Measurements from ENCODE around the gene ASPSCR1.
"Not testable (repeated sequence)": the region's sequence is repeated elsewhere in the genome, so short reads cannot be mapped to it uniquely, and the experiment has no call there.

The ASPSCR1 gene

DNA sequence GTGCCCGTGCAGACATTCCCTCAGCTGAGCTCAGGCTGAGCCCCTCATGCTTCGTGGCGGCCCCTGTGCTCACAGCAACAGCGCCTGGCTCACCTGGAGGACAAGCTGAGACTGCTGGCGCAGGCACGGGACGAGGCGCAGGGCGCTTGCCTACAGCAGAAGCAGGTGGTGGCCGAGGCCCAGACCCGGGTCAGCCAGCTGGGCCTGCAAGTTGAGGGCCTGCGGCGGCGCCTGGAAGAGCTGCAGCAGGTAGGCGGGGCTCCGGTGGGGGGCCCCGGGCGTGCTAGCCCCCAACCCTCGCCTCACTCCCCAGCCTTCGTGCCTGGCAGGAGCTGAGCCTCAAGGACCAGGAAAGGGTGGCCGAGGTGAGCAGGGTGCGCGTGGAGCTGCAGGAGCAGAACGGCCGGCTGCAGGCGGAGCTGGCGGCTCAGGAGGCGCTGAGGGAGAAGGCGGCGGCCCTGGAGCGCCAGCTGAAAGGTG is 52.6 kb downstream of the ASPSCR1 start:
- in situ Hi-C loops (cut with HindIII; ENCODE audit: low pct_ligation_motif_present, low pct_unique_long_range_greater_than_20kb, low sequenced_read_pairs): no loop called here

DNA sequence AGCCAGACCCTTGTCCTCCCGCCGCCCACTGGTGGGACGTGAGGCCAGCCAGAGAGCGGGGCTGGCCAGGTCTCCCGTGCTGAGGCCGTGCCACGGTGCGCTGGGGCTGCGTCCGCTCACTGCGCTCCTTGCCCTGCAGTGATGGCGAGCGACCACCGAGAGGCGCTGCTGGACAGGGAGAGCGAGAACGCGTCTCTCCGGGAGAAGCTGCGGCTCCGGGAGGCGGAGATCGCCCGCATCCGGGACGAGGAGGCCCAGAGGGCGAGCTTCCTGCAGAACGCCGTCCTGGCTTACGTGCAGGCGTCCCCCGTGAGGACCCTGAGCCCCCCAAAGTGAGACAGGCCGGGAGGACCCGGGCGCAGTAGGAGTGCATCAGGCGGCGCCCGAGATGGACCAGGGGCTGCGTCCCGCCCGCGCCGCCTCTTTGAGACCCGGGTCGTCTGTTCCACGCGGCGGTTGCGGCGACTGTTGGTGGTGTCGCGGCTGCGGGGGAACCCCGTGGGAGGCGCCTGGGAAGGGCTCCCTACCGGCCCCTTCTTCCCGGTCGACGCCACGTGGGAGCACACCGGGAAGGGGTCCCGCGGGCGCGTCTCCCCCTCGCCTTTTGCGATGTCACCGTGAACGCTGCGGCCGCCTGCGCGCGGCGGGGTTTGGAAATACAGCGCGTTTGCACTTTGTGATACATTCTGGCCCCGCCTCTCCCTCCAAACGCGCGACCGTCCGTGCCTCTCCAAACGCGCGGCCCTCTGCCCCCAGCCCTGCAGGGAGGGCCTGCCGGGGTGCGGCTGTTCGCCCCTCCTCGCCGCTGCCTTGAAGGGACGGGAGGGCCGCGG is 53.3 kb downstream of the ASPSCR1 start:
- in situ Hi-C loops (cut with HindIII; ENCODE audit: low pct_ligation_motif_present, low pct_unique_long_range_greater_than_20kb, low sequenced_read_pairs): no loop called here
- DNase-seq: peak; percentile 89

More for the DNA sequence above, 52.6 kb downstream of the ASPSCR1 start:
- DNase-seq: no peak

DNA sequence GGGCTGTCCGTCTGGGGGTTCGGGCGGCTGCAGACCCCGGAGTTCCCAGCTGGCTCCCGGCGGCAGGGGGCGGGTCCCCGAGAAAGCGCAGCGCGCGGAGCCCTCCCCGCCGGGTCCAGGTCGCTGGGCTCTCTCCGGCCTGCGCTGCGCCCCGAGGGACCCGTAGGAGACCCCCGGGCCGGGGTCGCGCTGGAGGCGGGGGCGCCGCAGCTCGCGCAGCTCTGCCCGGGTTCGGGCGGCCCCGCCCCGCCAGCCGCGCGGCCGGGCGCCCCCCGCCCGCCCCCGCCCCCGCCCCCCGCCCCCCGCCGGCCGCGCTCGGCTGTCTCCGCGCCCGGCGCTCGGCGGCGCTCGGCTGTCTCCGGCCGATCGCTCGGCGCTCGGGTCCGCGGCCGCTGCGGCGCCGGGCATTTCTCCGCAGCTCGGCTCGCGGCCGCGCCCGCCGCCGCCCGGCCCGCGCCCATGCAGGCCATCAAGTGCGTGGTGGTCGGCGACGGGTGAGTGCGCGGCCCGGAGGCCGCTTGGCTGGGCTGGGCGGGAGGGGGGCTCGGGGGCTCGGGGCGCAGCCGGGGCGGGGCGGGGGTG is 54.0 kb downstream of the ASPSCR1 start, which contains the start of gene RAC3:
Gene RAC3 (plus strand): TSS at position 376 of the 582 bp plus-strand sequence. CDS start 84 bp downstream, at position 460.
- DNase-seq: peak; percentile 54
- in situ Hi-C loops (cut with HindIII; ENCODE audit: low pct_ligation_motif_present, low pct_unique_long_range_greater_than_20kb, low sequenced_read_pairs): no loop called here

DNA sequence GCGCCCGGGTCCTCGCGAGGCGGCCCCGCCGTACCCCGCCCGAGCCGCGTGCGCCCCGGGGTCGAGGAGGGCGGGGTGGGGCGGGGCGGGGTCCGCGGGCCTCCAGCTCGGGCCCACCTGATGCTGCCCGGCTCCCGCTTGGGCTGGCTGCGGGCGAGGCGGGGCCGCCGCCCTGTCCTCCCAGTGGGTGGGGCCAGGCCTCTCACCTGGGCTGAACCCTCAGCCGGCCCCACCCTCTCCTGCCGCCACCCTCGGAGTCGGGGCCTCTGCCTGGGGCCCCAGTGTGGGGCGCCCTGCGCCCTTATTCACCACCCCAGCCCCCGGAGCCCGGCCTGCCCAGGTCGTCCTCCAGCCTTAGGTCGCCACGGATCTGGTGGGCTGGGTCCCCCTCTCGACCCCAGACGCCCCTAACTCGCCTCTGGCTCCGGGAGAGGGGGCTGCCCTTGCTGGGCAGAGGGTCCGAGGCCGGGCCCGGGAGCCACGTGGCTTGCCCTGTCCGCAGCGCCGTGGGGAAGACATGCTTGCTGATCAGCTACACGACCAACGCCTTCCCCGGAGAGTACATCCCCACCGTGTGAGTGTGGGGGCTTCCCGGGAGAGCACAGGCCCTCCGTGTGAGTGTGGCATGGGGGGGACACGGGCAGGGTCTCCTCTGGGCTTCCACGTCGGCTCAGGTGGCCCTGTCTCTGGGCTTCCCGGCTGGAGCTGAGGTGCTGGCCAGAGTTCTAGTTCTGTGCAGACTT is 54.6 kb downstream of the ASPSCR1 start:
- no peak for DNase-seq
- in situ Hi-C loops (cut with HindIII; ENCODE audit: low pct_ligation_motif_present, low pct_unique_long_range_greater_than_20kb, low sequenced_read_pairs): no loop called here

DNA sequence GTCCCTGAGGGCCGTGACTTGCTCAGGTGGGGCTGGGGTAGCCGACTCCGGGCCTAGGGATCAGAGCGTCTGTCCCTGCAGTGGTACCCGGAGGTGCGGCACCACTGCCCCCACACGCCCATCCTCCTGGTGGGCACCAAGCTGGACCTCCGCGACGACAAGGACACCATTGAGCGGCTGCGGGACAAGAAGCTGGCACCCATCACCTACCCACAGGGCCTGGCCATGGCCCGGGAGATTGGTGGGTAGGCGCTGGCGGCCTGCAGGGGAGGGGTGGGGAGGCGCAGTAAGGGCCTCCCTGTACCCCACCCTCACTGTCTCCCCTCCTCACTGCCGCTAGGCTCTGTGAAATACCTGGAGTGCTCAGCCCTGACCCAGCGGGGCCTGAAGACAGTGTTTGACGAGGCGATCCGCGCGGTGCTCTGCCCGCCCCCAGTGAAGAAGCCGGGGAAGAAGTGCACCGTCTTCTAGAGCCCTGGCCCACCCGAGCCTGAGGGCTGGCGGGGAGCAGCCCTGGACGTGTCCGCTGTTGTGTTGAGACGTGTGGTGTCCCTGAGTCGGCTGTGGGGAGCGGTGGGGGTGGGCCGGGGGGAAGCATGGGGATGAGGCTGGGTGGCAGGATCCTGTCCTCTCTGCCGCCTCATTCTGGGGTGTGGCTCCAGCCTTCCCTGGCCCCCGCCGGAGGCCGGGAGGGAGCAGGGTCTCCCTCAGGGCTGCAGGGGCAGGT is 56.1 kb downstream of the ASPSCR1 start:
- in situ Hi-C loops (cut with HindIII; ENCODE audit: low pct_ligation_motif_present, low pct_unique_long_range_greater_than_20kb, low sequenced_read_pairs): no loop called here
- DNase-seq: no peak

DNA sequence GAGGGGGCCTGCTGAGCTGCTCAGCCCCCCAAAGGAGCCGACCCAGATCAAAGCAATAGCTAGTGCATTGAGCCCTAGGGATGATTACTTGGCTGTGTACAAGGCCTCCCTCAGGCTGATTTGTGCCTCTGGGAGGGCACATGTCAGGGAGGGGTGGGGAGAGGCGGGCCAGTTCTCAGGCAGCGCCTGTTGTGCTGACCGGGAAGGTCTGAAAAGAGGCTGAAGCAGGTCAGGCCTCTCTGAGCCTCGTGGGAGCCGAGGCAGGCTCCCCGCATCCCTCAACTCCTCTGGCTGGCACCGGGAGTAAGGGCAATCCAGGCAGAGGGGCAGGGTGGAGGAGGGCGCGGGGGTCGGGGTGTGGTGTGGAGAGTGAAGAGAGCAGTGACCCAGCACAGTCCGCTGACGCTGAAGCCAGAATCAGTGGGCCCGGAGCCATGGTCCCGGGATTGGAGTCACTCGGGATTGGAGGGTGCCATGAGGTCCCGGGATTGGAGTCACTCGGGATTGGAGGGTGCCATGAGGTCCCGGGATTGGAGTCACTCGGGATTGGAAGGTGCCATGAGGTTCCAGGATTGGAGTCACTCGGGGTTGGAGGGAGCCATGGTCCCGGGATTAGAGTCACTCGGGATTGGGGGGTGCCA is 57.1 kb downstream of the ASPSCR1 start:
- in situ Hi-C loops (cut with HindIII; ENCODE audit: low pct_ligation_motif_present, low pct_unique_long_range_greater_than_20kb, low sequenced_read_pairs): no loop called here
- no peak for DNase-seq

DNA sequence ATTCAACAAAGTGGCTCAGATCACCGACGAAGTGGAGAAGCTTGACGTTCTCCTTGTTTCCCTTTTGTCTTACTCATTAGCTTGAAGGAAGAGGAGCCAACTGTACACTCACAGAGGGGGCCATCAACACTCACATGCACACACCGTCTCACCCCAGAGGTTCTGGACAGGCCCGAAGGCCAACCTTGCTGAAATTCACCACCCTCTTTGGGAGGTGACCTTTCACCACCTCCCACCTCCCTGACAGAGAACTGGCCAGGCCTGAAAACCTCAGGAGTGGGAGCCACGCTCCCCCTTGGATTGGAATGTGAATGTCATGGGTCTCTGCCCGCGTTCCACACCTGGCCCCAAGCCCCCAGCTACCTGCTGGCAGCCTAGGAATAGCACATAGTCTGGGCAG is 58.1 kb downstream of the ASPSCR1 start:
- in situ Hi-C loops (cut with HindIII; ENCODE audit: low pct_ligation_motif_present, low pct_unique_long_range_greater_than_20kb, low sequenced_read_pairs): no loop called here
- no peak for DNase-seq

DNA sequence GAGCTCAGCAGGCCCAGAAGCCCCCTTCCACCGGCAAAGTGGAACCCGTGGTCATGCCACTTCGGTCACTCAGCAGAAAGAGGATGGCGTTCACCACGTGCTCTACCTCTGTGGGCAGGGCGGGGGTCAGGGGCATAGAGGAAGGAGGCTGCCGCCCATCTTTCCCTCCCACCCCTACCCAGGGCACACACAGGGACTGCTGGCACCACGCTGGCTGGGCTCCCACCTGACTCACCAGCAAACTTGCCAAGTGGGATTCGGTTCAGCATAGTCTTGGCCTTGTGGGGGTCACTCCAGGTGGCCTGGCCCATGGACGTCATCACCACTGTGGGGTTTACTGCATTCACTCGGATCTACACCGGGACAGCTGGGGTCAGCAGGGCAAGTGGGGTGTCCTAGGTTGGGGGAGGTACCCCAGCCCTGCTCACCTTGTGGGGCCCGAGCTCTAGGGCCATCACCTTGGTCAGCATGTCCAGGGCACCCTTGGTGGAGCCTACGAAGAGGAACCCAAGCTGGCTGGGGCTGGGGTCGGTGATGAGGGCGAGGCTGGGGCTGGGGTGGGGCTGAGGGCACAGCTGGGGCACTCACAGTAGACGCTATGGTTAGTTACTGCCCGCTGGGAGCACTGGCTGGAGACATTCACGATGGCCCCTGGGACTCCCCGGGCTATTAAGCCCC is 58.7 kb downstream of the ASPSCR1 start:
- in situ Hi-C loops (cut with HindIII; ENCODE audit: low pct_ligation_motif_present, low pct_unique_long_range_greater_than_20kb, low sequenced_read_pairs): no loop called here
- DNase-seq: no peak

DNA sequence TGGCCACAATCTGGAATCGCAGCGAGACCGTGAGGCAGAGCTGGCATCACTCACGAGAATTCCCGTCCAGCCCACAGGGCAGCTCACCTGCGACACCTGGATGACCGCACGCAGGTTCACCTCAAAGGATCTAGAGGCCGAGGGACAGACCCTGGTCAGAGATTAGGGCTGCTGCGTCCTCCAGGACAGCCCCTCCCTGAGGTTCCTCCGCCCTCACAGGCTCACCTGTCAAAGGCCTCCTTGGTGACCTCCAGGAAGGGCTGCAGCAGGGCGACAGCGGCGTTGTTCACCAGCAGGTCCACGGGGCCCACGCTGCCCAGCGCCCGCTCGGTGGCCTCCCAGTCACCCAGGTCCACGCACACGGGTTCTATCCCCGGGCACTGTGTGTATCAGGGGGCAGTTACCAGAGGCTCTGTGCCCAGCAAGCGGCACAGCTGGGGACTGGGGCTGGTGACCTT is 59.2 kb downstream of the ASPSCR1 start:
- DNase-seq: no peak
- in situ Hi-C loops (cut with HindIII; ENCODE audit: low pct_ligation_motif_present, low pct_unique_long_range_greater_than_20kb, low sequenced_read_pairs): no loop called here

DNA sequence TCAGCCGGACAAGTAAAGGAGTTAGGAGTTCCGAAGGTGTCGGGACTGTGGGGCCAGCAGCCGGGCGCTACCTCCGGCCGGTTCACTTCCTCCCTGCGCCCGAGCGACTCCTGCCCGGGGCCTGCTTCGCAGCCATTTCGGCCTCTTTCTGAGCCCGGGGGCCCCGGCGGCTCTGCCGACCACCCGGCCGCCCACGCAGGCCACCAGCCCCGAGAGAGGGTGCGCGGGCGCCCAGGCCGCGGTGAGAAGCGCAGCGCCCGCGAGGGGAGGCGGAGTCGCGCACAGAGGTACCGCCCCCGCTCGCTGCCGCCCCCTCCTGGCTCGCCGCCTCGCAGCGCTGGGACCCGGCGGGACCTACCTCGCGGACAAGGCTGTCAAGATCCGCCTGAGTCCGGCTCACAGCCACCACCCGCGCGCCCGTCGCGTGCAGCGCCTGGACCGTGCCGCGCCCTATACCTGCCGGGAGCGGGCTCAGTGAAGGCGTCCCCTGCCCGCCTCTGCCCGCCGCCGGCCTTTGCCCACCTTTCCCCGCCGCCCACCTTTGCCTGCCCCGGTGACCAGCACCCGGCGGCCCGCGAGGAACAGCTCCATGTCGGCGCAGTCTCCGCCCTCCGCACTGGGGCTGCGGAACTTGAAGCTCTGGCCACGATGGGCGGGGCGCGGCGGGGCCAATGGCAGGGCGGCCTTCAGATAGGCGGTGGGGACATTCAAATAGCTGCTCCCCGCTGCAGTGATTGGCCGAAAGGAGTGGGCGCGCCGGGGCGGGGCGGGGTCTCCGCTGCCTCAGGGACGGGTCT is 59.9 kb downstream of the ASPSCR1 start, which contains the start of gene DCXR:
Gene DCXR (minus strand): TSS at position 606 of the 797 bp plus-strand sequence. CDS start 15 bp downstream, at position 591.
- in situ Hi-C loops (cut with HindIII; ENCODE audit: low pct_ligation_motif_present, low pct_unique_long_range_greater_than_20kb, low sequenced_read_pairs): no loop called here
- peak; percentile 97 for DNase-seq

DNA sequence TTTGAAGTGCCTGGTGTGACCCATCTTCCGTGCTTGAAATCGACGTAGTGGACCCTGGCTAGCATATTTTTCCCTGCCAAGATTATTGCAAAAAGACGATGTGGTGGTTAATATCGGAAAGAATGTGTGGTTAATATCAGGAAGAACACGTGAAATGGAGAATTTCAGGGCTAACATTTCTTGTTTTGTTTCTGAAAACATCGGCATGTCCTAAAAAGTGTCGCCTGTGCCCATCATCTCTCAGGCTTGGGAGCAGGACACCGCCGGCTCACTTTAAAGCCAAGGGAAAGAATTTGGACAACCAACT is 60.4 kb downstream of the ASPSCR1 start:
- in situ Hi-C loops (cut with HindIII; ENCODE audit: low pct_ligation_motif_present, low pct_unique_long_range_greater_than_20kb, low sequenced_read_pairs): no loop called here
- DNase-seq: no peak

DNA sequence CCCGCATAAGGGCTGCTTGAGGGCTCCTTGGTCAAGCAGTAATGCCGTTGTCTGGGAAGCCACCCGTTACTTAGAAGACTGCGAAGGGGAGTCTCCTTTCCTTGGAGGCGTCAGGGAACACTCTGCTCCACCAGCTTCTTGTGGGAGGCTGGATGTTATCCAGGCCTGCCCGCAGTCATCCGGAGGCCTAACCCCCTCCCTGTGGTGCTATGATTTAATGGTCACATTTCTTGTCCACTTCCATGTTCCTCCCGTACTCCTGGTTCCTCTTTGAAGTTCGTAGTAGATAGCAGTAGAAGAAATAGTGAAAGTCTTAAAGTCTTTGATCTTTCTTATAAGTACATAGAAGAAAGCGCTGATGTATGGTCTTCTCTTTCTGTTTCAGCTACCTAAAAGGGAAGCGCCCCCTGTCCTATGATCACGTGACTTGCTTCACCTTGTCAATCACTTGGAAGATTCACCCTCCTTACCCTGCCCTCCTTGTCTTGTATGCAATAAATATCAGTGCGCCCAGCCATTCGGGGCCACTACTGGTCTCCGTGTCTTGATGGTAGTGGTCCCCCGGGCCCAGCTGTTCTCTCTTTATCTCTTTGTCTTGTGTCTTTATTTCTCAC is 61.5 kb downstream of the ASPSCR1 start:
- in situ Hi-C loops (cut with HindIII; ENCODE audit: low pct_ligation_motif_present, low pct_unique_long_range_greater_than_20kb, low sequenced_read_pairs): not testable (repeated sequence)

DNA sequence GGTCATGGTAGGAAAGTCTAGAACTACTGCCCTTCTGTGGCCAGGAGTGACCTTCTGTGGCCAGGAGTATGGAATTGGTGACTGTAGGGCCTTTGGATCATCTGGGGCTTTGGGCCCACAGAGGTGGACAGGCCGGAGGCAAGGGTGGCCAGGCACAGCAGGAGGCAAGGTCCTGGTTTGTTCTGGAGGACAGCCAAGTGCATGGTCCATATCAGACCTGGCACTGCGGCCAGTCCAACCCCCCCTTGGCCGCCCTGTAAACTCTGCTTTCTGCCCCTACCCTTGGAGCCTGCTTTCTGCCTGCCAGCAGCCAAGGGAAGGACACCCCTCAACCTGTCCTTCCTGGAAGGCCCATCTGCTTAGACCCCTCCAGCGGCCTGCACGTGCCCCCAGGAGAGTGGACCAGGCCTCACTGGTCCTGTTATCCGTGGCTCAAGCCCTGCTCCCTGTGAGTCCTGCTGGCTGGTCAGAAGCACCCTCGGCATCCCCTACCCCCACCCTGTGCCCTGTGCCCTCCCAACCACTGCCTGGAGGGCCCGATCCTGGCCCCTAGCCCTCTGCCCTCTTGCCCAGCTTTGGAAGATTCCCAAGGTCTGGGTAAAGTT is 62.4 kb downstream of the ASPSCR1 start:
- no peak for DNase-seq
- in situ Hi-C loops (cut with HindIII; ENCODE audit: low pct_ligation_motif_present, low pct_unique_long_range_greater_than_20kb, low sequenced_read_pairs): no loop called here

More for the DNA sequence above, 61.5 kb downstream of the ASPSCR1 start:
- not testable (repeated sequence) for DNase-seq

DNA sequence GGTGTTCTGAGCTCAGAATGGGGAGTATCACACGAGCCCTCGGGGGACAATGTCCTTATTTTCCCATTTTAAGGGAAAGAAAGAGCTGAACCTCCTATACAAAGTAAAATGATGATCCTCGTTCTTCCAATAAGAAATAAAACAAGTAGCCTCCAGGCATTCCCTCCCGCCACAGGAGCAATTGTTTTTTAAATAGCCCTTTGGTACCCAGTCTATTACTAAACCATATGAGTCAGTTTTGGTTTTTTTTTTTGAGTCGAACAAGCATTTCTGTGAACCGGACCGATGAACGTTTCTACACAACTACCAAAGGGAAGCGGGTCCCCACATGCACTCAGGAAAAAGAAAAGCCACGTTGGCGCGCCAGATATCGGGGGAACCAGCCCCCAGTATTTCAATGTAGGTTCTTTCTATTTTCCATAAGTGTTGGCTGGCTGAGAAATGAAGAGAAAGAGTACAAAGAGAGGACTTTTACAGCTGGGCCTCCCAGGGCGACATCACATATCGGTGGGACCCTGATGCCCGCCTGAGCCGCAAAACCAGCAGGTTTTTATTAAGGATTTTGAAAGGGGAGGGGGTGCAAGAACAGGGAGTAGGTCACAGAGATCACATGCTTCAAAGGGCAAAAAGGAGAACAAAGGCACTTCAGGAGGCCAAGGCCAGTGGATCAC is 63.9 kb downstream of the ASPSCR1 start:
- no peak for DNase-seq
- in situ Hi-C loops (cut with HindIII; ENCODE audit: low pct_ligation_motif_present, low pct_unique_long_range_greater_than_20kb, low sequenced_read_pairs): no loop called here

DNA sequence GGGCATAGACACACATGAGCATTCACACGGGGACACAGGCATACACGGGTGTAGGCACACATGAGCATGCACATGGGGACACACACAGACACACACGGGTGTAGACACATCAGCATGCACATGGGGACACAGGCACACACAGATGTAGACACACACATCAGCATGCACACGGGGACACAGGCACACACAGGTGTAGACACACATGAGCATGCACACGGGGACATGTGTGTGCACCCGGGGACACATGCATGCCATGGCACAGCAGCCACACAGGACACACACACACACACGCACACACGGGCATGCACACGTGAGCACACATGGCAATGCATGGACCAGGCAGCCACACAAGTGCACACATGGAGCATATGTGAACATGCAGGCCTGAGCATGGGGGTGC is 65.2 kb downstream of the ASPSCR1 start:
- in situ Hi-C loops (cut with HindIII; ENCODE audit: low pct_ligation_motif_present, low pct_unique_long_range_greater_than_20kb, low sequenced_read_pairs): no loop called here
- DNase-seq: no peak

DNA sequence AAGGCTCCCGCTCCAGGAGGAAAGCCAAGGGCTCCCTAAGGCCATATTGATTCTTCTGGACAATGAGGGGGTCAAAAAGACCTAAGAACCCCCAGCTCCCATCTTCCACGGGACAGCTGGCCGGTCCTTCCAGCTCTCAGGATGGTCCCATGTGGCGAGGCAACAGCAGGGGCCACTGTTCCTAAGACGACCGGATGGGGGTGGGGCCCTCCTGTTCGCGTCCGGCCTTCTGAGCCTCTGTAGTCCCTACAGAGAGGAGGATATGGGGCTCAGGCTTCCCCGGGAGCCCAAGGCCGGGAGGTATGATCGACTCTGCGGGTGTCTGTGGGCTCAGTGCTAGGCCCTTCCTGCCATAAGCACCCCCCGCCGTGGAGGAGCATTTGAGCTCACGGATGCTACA is 66.1 kb downstream of the ASPSCR1 start:
- in situ Hi-C loops (cut with HindIII; ENCODE audit: low pct_ligation_motif_present, low pct_unique_long_range_greater_than_20kb, low sequenced_read_pairs): no loop called here
- no peak for DNase-seq
